Testis (tissue), 2 donors: ENCODE data around the gene OR4D1.

ENCODE experiments used
- CTCF ChIP-seq, 3 experiments: fragments of 450-650 bp in 2 of 3; fragments of 200-600 bp in 1 of 3; sonication (generic) in 1 of 3; IDR thresholded peaks; one replicate each; pipeline ENCODE4 v1.5.1; 2016 to 2019; ENCODE audit warnings: antibody characterized with exemption in 3 of 3, mild to moderate bottlenecking in 2 of 3, moderate library complexity in 1 of 3
- POLR2A ChIP-seq: fragments of 450-650 bp; IDR thresholded peaks from one replicate; pipeline ENCODE4 v1.6.1; 2017; ENCODE audit warnings: antibody characterized with exemption, mild to moderate bottlenecking, moderate library complexity

- TF ChIP-seq CTCF (IDR thresholded peaks at IDR 0.05) (no peak), POLR2A (no peak)
Measured at GRCh38 chr17:58107306-58107705, 40.9 kb upstream of the OR4D1 start.
